ENCODE results near the gene MRPS6. TPM values are rescaled to one million over a fixed set of nuclear protein-coding genes. Genes with fewer than 3 reads are reported as not detected.

Gene MRPS6
- total RNA-seq, 2 experiments from 2014 or later: 114 to 117 TPM

DNA sequence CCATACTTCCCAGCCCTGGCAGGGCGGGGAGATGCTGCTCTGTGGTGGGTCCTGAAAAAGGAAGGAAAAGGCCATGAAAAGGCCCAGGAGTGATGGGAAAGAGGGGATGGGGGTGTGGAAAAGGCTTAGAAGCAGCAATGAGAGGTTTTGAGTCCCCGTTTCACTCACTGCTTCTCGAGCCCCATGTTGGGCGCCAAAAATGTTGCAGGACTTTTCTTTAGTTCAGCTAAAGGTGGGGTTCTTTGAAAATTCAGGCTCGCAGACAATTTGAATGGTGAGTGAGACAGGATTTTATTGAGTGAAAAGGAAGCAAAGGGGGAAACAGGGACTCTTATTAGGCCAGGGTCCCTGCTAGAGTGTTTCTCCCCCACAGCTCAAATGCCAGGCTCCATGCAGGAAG, 93.1 kb downstream of the MRPS6 start:
- Mint-ChIP-seq H3K27me3 (no peaks in the 10 kb centered on the region), H3K4me1 (ENCODE audit: low read depth) (no peaks in the 10 kb centered on the region), H3K9me3 (peaks cover 78% of the 10 kb centered on the region), H3K4me3 (no peak overlapping the region), H3K27ac (no peak overlapping the region), H3K36me3 (peaks cover 62% of the 10 kb centered on the region)
- no peak for DNase-seq
- intact Hi-C loops (cut with micrococcal nuclease): no loop called here
- ChIA-PET POLR2A (interaction anchor here (0.6 kb wide), 1 partner anchor 25 kb away, joined by 4 read pairs; no protein-coding TSS in a partner anchor), CTCF (interaction anchor here (0.6 to 1.6 kb wide), 2 partner anchors 242 to 437 kb away, joined by 4 read pairs; no protein-coding TSS in a partner anchor)

GRCh38 chr21:34170886-34171285, 97.5 kb downstream of the MRPS6 start:
- no peaks in the 10 kb centered on the region for H3K4me1 Mint-ChIP-seq (ENCODE audit: low read depth)
- no peak overlapping the region for H3K27ac Mint-ChIP-seq
- peaks cover 75% of the 10 kb centered on the region for H3K9me3 Mint-ChIP-seq
- no peaks in the 10 kb centered on the region for H3K27me3 Mint-ChIP-seq
- DNase-seq: no peak
- peaks cover 50% of the 10 kb centered on the region for H3K36me3 Mint-ChIP-seq
- intact Hi-C loops (cut with micrococcal nuclease): no loop called here
- POLR2A ChIA-PET: no interaction called here
- H3K4me3 Mint-ChIP-seq: no peak overlapping the region
- CTCF ChIA-PET: no interaction called here

- Mint-ChIP-seq H3K9me3 (peaks cover 52% of the 10 kb centered on the region), H3K36me3 (peaks cover 28% of the 10 kb centered on the region), H3K27me3 (no peaks in the 10 kb centered on the region), H3K4me1 (ENCODE audit: low read depth) (no peaks in the 10 kb centered on the region), H3K27ac (no peak overlapping the region), H3K4me3 (no peak overlapping the region)
- POLR2A ChIA-PET: no interaction called here
- intact Hi-C loops (cut with micrococcal nuclease): no loop called here
- no peak for DNase-seq
- CTCF ChIA-PET: no interaction called here
Observed at GRCh38 chr21:34174470-34174869, 101.1 kb downstream of the MRPS6 start.

DNA sequence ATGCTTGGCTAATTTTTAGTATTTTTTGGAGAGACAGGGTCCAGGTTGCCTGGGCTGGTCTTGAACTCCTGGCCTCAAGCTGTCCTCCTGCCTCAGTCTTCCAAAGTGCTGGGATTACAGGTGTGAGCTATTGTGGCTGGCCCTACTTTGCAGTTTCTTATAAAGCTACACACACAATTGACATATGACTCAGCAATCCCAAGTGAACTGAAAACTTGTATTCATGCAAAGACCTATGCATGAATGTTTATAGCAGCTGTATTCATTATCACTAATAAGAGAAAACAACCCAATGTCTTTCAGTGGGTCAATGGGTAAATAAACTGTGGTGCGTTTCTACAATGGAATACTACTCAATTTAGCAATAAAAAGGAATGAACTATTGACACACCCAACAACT, 103.1 kb downstream of the MRPS6 start:
- DNase-seq: no peak
- Mint-ChIP-seq H3K4me3 (no peak overlapping the region), H3K9me3 (peaks cover 40% of the 10 kb centered on the region), H3K4me1 (ENCODE audit: low read depth) (no peaks in the 10 kb centered on the region), H3K27me3 (no peaks in the 10 kb centered on the region), H3K36me3 (peaks cover 16% of the 10 kb centered on the region), H3K27ac (no peak overlapping the region)
- ChIA-PET POLR2A (no interaction called here), CTCF (no interaction called here)
- intact Hi-C loops (cut with micrococcal nuclease): no loop called here

- H3K27me3 Mint-ChIP-seq: no peaks in the 10 kb centered on the region
- peaks cover 12% of the 10 kb centered on the region for H3K36me3 Mint-ChIP-seq
- H3K27ac Mint-ChIP-seq: no peak overlapping the region
Observed at GRCh38 chr21:34177919-34178567, 104.7 kb downstream of the MRPS6 start.

GRCh38 chr21:34179204-34179935, 106.0 kb downstream of the MRPS6 start:
- Mint-ChIP-seq H3K4me1 (ENCODE audit: low read depth) (no peaks in the 10 kb centered on the region), H3K27me3 (no peaks in the 10 kb centered on the region), H3K27ac (no peak overlapping the region), H3K36me3 (peaks cover 7% of the 10 kb centered on the region), H3K4me3 (no peak overlapping the region), H3K9me3 (peaks cover 18% of the 10 kb centered on the region)
- POLR2A ChIA-PET: interaction anchor here (0.6 kb wide), 1 partner anchor 494 kb away, joined by 3 read pairs; no protein-coding TSS in a partner anchor
- CTCF ChIA-PET: interaction anchor here (1.3 kb wide), 1 partner anchor 169 kb away, joined by 3 read pairs; no protein-coding TSS in a partner anchor
- intact Hi-C loops (cut with micrococcal nuclease): no loop called here
- DNase-seq: no peak

More at GRCh38 chr21:34177919-34178567, 104.7 kb downstream of the MRPS6 start:
- intact Hi-C loops (cut with micrococcal nuclease): no loop called here
- no peaks in the 10 kb centered on the region for H3K4me1 Mint-ChIP-seq (ENCODE audit: low read depth)
- peaks cover 30% of the 10 kb centered on the region for H3K9me3 Mint-ChIP-seq
- POLR2A ChIA-PET: no interaction called here
- H3K4me3 Mint-ChIP-seq: no peak overlapping the region
- DNase-seq: no peak
- CTCF ChIA-PET: no interaction called here

- H3K9me3 Mint-ChIP-seq: peaks cover 12% of the 10 kb centered on the region
- intact Hi-C loops (cut with micrococcal nuclease): no loop called here
- no peaks in the 10 kb centered on the region for H3K27me3 Mint-ChIP-seq
- H3K4me1 Mint-ChIP-seq (ENCODE audit: low read depth): no peaks in the 10 kb centered on the region
- CTCF ChIA-PET: interaction anchor here (1.3 kb wide), 1 partner anchor 168 kb away, joined by 3 read pairs; no protein-coding TSS in a partner anchor
- no peak overlapping the region for H3K27ac Mint-ChIP-seq
- peaks cover 7% of the 10 kb centered on the region for H3K36me3 Mint-ChIP-seq
- DNase-seq: no peak
- POLR2A ChIA-PET: interaction anchor here (0.6 kb wide), 1 partner anchor 50 kb away, joined by 3 read pairs; no protein-coding TSS in a partner anchor
- H3K4me3 Mint-ChIP-seq: no peak overlapping the region
Observed at GRCh38 chr21:34180407-34180806, 107.0 kb downstream of the MRPS6 start.

DNA sequence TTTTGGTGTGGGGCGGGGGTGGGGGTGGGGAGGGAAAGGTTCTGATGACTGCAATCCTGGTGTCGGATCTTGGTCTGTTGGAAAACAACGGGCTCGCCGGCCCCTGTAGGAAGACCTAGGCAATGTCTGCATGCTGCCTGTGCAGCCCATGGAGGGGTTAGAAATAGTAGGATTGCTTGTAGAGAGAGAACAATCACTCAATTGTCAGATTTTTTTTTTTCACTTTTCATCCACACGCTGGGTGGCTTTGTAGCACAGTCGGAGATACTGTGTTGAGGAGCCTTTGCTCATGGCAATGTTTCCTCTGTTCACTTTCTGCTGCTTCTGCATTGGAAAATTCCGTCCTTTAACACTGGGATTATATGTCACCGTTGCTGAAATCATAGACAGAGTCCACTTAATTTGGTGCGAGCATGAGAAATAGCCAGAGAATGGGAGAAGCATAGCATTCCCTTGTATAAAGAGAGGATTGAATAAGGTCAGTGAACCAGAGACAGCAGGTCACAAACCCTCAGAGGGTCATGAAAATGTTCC, 107.5 kb downstream of the MRPS6 start:
- H3K4me1 Mint-ChIP-seq (ENCODE audit: low read depth): no peaks in the 10 kb centered on the region
- CTCF ChIA-PET: no interaction called here
- no peaks in the 10 kb centered on the region for H3K27me3 Mint-ChIP-seq
- DNase-seq: no peak
- intact Hi-C loops (cut with micrococcal nuclease): no loop called here
- H3K9me3 Mint-ChIP-seq: peaks cover 10% of the 10 kb centered on the region
- H3K36me3 Mint-ChIP-seq: peaks cover 7% of the 10 kb centered on the region
- POLR2A ChIA-PET: no interaction called here
- no peak overlapping the region for H3K4me3 Mint-ChIP-seq
- no peak overlapping the region for H3K27ac Mint-ChIP-seq

DNA sequence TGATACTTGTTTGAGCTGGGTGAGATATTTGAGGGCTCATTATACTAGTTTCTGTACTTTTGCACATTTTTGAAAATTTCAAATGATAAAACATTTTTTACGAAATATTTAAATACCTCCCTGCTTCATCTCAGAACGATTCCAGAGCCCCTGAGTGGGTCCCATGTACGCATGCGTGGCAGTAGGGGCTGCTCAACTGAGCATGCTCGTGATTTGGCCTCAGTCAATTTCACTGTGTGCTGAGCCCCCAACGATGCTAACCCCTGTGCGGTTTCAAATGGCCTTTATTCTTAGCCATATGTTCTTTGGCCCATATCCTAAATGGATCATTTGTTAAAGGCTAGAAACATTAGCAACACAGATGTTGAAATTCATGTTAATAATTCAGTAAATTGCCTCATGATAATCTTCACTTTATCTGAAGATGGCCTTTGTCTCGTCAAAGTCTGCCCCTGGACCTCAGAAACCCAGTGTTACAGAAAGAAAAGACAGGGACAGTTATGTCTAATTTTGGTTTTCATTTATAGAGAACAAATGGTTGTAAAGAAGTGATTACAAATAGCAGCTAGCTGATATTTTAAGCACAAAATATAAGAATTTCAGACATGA, 108.2 kb downstream of the MRPS6 start:
- no peak for DNase-seq
- Mint-ChIP-seq H3K4me1 (ENCODE audit: low read depth) (no peaks in the 10 kb centered on the region), H3K27me3 (no peaks in the 10 kb centered on the region), H3K4me3 (no peak overlapping the region), H3K27ac (no peak overlapping the region), H3K9me3 (peaks cover 7% of the 10 kb centered on the region), H3K36me3 (peaks cover 7% of the 10 kb centered on the region)
- intact Hi-C loops (cut with micrococcal nuclease): no loop called here
- ChIA-PET CTCF (no interaction called here), POLR2A (no interaction called here)

DNA sequence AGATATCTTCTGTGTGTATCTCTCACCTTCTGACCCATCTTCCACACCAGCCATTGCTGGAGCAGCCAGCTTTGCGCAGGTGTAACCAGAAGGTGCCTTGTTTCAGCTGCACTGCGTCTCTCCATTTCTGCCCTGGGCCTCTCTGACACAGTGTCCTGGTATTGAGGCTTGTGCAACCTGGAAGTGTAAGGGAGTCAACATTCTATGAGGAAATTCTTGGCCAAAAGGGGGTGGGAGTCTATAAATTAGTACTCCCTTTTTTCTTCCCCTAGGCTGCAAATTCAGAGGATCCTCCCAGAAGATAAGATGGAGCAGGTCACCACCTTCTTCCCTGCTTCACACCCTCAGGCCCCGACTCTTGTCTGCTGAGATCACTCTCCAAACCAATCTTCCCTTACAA, 109.1 kb downstream of the MRPS6 start:
- H3K4me1 Mint-ChIP-seq (ENCODE audit: low read depth): no peaks in the 10 kb centered on the region
- CTCF ChIA-PET: no interaction called here
- intact Hi-C loops (cut with micrococcal nuclease): no loop called here
- H3K9me3 Mint-ChIP-seq: peaks cover 2% of the 10 kb centered on the region
- H3K4me3 Mint-ChIP-seq: no peak overlapping the region
- H3K27me3 Mint-ChIP-seq: no peaks in the 10 kb centered on the region
- H3K36me3 Mint-ChIP-seq: peaks cover 5% of the 10 kb centered on the region
- POLR2A ChIA-PET: no interaction called here
- DNase-seq: no peak
- H3K27ac Mint-ChIP-seq: no peak overlapping the region

- no peak overlapping the region for H3K4me3 Mint-ChIP-seq
- H3K27ac Mint-ChIP-seq: no peak overlapping the region
- intact Hi-C loops (cut with micrococcal nuclease): no loop called here
- H3K4me1 Mint-ChIP-seq (ENCODE audit: low read depth): no peaks in the 10 kb centered on the region
- DNase-seq: no peak
- ChIA-PET POLR2A (no interaction called here), CTCF (no interaction called here)
- peaks cover 2% of the 10 kb centered on the region for H3K9me3 Mint-ChIP-seq
- H3K27me3 Mint-ChIP-seq: no peaks in the 10 kb centered on the region
- peaks cover 5% of the 10 kb centered on the region for H3K36me3 Mint-ChIP-seq
Observed at GRCh38 chr21:34183331-34183928, 110.1 kb downstream of the MRPS6 start.

DNA sequence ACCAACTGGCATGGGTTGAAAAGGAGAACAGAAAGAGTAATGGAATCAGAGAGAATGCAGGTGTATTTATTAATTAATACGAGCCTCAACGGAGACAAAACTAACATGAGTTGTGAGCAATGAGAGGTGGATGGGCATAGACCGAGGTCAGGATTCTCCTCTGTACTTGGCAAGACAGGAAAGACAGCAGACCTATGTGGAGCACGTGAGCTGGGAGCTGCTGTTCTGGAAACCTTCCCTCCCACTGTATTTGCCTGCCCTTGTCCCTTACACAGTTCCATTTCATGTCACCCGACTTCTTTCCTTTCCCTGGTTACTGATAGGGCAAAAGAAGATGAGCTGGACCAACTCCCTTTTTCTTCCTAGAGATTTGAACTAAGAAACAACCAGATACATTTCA, 110.9 kb downstream of the MRPS6 start:
- no peak for DNase-seq
- intact Hi-C loops (cut with micrococcal nuclease): no loop called here
- ChIA-PET CTCF (no interaction called here), POLR2A (no interaction called here)
- Mint-ChIP-seq H3K27ac (no peak overlapping the region), H3K27me3 (no peaks in the 10 kb centered on the region), H3K4me3 (no peak overlapping the region), H3K4me1 (ENCODE audit: low read depth) (no peaks in the 10 kb centered on the region), H3K36me3 (peaks cover 5% of the 10 kb centered on the region), H3K9me3 (peaks cover 2% of the 10 kb centered on the region)

Data from activated CD4-positive, alpha-beta memory T cell treated with anti-CD3 and anti-CD28 coated beads for 36 hours (primary cell).